DLD1 (cell line): Measurements from ENCODE around the gene UBQLN4.
"Not testable (repeated sequence)": the region's sequence is repeated elsewhere in the genome, so short reads cannot be mapped to it uniquely, and the experiment has no call there.

Experiments
- in situ Hi-C: cut with HindIII; loops from 2 replicates; pipeline ENCODE4 v1.10.0; 2017; ENCODE audit warnings: low sequenced_read_pairs

UBQLN4 gene

GRCh38 chr1:156062189-156062588 is 8.6 kb upstream of the UBQLN4 start:
- in situ Hi-C loops, result no loop called here

DNA sequence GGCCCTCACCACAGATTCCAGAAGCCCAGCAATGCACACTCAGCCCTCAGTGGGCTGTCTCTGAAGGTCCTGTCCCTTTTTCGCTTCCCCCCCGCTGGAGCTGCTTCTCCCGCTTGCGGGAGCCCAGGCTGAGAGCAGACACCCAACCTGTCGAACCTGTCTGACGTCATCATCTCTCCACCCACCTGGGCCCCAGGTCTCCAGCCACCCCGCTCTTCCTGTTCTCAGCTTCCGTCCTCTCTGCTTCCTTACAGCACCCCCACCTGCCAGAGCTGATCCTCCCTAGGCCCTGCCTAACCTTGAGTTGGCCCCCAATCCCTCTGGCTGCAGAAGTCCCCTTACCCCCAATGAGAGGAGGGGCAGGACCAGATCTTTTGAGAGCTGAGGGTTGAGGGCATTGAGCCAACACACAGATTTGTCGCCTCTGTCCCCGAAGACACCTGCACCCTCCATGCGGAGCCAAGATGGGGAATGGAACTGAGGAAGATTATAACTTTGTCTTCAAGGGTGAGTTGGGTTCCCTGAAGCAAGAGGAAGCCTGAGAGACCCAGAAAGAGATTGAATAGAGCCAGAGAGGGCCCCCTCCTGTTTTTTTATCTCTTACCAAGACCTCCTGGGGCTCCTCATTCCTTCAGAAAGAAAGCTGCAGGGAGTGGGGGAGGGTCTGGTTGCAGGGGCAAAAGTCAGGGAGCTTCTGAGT is 7.5 kb upstream of the UBQLN4 start, which contains the start of gene RAB25:
Gene RAB25, plus strand, starts transcription at position 224 of the 700 bp plus-strand sequence. Its CDS starts 241 bp downstream, at position 465.
- in situ Hi-C loops, result no loop called here

GRCh38 chr1:156056326-156056849 is 2.8 kb upstream of the UBQLN4 start:
- in situ Hi-C loops, result no loop called here

DNA sequence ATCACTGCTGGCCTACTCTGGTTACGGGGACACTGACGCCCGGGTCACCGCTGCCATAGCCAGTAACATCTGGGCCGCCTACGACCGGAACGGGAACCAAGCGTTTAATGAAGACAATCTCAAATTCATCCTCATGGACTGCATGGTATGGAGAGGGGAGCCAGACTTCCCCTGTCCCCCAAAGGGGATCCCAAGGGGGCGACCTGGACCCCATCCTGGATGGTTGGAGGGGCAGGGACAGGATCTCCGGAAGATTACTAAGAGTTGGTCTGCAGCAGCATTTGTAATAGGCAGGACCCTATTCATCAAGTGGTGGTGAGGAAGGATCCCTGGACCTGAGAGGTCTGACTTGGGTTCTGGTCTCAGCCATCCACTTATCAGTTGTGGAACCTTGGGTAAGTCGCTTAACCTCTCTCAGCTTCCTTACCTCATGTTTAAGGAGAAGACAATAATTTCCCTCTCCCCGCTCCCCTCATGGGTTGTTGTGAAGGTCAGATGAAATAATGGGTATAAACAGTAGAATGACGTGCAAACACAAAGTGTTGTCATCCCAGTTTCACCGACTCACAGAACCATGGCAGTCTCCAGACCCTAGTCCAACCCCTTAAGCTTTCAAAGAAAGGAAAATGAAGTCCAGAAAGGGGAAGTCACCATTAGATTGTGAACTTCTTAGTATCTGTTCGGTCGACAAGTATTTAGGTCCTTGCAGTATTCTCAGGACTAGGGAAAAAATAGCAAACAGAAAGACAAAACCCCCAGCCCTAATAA is 1.9 kb upstream of the UBQLN4 start:
- in situ Hi-C loops, result no loop called here

GRCh38 chr1:156054500-156055280 is 1.1 kb upstream of the UBQLN4 start, which contains the start of gene LAMTOR2:
TSS of gene LAMTOR2 (plus strand) at chr1:156054782. CDS start at chr1:156054890, 108 bp downstream.
- in situ Hi-C loops, result no loop called here

DNA sequence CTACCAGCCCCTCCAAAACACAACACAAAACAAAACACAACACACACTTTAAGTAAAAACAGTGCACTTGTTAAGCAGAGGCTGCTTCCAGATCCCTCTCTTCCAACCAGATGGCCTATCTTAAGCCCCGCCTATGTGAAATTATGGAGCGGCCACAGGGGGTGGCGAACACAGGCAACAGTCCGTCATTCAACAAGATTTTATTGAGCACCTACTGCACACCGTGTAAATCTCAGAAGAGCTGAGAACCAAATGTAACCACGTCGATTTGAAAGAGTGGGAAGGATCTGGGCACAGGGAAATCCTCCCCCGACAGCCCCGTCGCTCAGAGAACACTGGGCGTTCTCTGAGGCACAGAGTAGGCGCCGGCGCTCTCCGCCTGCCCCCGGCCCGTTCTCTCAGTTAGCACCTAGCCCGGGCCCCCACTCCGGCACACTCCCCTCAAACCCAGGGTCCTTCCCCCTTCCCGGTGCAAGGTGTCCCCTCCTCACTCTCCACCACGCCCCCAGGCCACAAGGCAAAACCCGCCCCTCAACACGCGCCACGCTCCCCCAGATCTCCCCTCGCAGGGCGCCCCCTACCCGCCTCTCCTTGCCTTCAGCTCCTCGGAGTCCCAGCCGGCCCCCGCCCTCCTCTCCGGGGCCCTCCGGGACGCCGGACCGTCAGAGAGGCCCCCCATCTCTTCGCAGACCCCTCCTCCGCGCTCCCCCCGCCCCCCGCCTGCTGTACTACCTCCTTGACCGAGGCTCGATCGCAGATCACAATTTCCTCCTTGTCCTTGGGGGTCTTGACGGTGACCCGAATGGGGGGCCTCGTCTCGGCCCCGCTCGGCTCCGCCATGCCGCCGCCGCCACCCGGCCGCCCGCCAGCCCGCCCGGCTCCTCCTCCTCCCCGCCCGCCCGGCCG is 483 bp downstream of the UBQLN4 start:
- in situ Hi-C loops, result no loop called here

GRCh38 chr1:156051011-156051725 is 2.4 kb downstream of the UBQLN4 start:
- in situ Hi-C loops, result no loop called here

DNA sequence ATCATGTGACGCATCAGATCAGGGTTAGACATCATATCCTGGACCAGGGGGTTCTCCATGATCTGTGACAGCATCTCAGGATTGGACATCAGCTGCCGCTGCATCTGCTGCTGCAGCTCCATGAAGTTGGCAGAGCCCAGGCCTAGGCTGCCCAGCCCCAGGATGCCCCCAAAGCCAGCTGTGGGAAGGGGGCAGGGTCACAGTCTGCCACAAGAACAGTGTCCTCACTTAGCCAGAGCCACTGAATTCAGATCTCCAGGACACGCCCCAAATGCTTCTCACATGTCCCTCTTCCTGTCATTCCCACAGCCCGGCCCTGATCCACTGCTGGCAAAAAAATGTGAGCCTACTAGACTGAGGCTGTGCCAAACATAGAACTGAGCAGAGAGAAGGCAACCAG is 3.2 kb downstream of the UBQLN4 start:
- in situ Hi-C loops, result no loop called here

- in situ Hi-C loops, result no loop called here
Measured at GRCh38 chr1:156048663-156049258, 4.8 kb downstream of the UBQLN4 start.

GRCh38 chr1:156045076-156045475 is 8.5 kb downstream of the UBQLN4 start:
- in situ Hi-C loops, result no loop called here

- in situ Hi-C loops, result no loop called here
Measured at GRCh38 chr1:156042828-156043227, 10.8 kb downstream of the UBQLN4 start.

DNA sequence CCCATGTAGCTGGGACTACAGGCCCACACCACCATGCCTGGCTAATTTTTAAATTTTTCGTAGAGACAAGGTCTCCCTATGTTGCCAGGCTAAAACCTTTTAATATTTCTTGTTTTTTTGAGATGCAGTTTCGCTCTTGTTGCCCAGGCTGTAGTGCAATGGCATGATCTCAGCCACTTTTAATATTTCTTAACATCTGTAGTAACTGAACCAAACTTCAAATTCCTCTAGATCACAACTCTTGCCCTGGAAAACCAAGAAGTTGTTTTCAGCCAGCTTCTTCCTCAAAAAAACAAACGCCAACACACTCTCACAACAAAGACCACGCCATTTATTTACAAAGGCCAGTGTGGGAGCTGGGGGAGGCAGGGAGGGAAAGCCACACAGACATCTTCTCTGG is 18.6 kb downstream of the UBQLN4 start:
- in situ Hi-C loops, result not testable (repeated sequence)

GRCh38 chr1:156033011-156033410 is 20.6 kb downstream of the UBQLN4 start:
- in situ Hi-C loops, result no loop called here

- in situ Hi-C loops, result no loop called here
Measured at GRCh38 chr1:156026588-156026987, 27.0 kb downstream of the UBQLN4 start.

DNA sequence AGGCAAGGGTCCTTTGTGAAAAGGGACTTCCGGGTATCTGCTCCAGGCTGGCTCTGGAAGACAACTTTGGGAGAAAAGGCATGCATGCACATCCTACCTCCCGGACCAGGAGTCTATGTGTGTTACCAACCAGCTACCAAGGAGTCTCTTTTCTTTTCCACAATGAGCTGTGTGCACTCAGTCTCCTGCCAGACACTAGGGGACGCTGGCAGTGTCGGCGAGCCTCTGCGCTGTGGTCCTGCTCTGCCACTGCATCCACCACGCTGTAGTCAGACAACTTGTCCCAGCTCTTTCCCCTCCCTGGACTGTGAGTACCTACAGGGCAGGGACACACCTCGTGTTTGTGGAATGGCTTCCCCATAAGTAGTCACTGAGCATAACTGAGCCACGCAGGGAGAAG is 27.7 kb downstream of the UBQLN4 start:
- in situ Hi-C loops, result no loop called here

DNA sequence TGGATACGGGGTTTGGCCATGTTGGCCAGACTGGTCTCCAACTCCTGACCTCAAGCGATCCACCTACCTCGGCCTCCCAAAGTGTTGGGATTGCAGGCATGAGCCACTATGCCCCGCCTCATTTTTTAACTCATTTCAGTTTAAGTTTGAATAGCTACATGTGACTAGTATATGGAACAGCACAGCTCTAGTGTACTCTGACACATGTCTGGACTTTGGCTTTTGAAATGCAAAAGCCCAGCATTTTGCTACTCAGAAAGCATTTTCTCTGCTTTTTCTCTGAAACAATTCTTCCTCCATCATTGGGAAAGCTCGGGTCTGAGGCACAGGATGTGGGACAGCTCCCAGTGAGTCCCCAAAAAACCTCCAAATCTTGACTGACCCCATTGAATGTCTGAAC is 28.8 kb downstream of the UBQLN4 start:
- in situ Hi-C loops, result no loop called here

- in situ Hi-C loops, result no loop called here
Measured at GRCh38 chr1:156021954-156022353, 31.6 kb downstream of the UBQLN4 start.

DNA sequence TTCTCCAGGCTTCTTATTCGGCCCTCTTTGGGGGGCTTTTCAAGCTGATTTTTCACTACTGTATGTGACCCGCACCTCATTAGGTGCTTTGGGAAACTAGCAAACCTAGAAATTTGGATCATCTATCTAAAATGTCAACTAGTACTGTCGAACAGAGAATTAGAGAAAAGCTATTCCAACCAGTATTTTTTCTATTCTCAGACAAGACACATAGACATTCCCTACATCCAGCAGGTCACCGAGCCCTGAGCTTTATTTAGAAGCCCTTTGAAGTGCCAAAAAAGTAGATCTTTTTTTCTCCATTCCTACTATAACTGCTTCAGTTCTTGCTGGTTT is 32.5 kb downstream of the UBQLN4 start:
- in situ Hi-C loops, result no loop called here
